Mammary epithelial cell (primary cell): ENCODE data around the gene SORBS1.

ENCODE experiments used
- EZH2 ChIP-seq: IDR thresholded peaks from 2 replicates; pipeline ENCODE4 v1.6.1; 2012; ENCODE audit warnings: low read length, inconsistent platforms, borderline replicate concordance
- TF ChIP-seq, protein P1 (sequence below), 2 donors: IDR thresholded peaks in 1 of 2; conservative IDR thresholded peaks in 1 of 2; 2 replicates each; pipeline ENCODE4 v1.5.1; 2011 to 2012; ENCODE audit warnings: inconsistent platforms in 2 of 2, low read length in 2 of 2, mild to moderate bottlenecking in 2 of 2, control low read depth in 1 of 2, low read depth in 1 of 2; ENCODE audit not compliant: insufficient read depth in 1 of 2; ENCODE audit errors: extremely low read depth in 1 of 2

DNA sequence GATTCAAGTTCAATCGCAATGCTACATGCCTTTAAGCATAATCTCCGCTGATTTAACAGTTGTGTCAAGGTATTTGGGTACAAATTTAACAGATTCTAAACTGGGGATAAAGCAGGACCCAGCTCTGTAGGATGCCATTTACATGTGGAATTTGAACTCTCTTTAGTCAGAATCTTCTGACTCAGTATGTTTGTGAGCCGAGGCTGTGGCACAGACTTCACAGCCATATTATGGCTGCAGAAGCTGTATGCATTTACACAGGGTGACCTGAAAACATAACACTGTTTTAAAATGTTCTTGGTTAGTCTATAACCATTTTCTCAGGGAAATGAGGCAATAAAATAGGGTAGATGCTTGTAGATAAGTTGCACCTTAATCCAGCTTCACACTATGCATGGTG, 279.1 kb downstream of the SORBS1 start:
- TF ChIP-seq, protein P1, sequence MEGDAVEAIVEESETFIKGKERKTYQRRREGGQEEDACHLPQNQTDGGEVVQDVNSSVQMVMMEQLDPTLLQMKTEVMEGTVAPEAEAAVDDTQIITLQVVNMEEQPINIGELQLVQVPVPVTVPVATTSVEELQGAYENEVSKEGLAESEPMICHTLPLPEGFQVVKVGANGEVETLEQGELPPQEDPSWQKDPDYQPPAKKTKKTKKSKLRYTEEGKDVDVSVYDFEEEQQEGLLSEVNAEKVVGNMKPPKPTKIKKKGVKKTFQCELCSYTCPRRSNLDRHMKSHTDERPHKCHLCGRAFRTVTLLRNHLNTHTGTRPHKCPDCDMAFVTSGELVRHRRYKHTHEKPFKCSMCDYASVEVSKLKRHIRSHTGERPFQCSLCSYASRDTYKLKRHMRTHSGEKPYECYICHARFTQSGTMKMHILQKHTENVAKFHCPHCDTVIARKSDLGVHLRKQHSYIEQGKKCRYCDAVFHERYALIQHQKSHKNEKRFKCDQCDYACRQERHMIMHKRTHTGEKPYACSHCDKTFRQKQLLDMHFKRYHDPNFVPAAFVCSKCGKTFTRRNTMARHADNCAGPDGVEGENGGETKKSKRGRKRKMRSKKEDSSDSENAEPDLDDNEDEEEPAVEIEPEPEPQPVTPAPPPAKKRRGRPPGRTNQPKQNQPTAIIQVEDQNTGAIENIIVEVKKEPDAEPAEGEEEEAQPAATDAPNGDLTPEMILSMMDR (conservative IDR thresholded peaks at IDR 0.05 in 1 of 2, IDR thresholded peaks at IDR 0.05 in 1 of 2; ENCODE audit: extremely low read depth in 1 of 2, insufficient read depth in 1 of 2, low read depth in 1 of 2, low read length in 2 of 2): no peak
- TF ChIP-seq EZH2: no peak
